Measurements from ENCODE around the gene NFKB1. TPM values are rescaled to one million over a fixed set of nuclear protein-coding genes. Genes with fewer than 3 reads are reported as not detected.

NFKB1 gene
- polyA plus RNA-seq, 1 donor (not counting 4 experiments of a cell fraction or from before 2014, with no cell fraction given): 21.8 TPM

DNA sequence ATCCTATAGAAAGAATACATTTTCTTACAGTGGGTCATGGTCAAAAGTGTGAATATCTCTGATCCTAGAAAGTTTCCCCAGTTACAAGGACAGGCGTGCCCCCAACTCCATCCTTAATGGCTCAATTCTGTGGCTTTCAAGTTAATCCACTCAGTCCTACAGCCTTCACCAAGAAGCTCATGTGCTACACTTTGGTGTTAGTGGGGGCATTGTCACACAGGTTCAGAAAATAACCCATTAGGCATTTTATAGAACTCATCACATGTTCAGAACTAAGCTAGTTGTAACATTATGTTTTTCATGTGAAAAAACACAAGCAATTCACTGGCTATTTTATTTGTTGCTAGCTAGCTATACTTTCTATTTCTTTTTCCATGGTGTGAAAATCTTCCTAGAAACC, 20.4 kb downstream of the NFKB1 start:
- TF ChIP-seq CTCF (optimal IDR thresholded peaks at IDR 0.05 in 1 of 3, IDR thresholded peaks at IDR 0.05 in 1 of 3, conservative IDR thresholded peaks at IDR 0.05 in 1 of 3; ENCODE audit: extremely low read depth in 1 of 3, insufficient read depth in 2 of 3, low read length in 3 of 3) (no peak), EZH2 (IDR thresholded peaks at IDR 0.05; ENCODE audit: low read length) (no peak)
- Histone ChIP-seq H3K9me3 (ENCODE audit: control insufficient read depth, low read depth, low read length) (no peaks in the 10 kb centered on the region), H3K27me3 (ENCODE audit: control insufficient read depth, extremely low read depth, insufficient read depth, low read length) (no peaks in the 10 kb centered on the region), H3K4me1 (ENCODE audit: control insufficient read depth, extremely low read depth, insufficient read depth, low read length) (peaks cover 4% of the 10 kb centered on the region), H2AFZ (ENCODE audit: control insufficient read depth, low read length) (no peak overlapping the region), H3K9ac (ENCODE audit: control insufficient read depth, extremely low read depth, insufficient read depth, low read length) (no peak overlapping the region), H3K36me3 (ENCODE audit: control insufficient read depth in 2 of 2, extremely low read depth in 1 of 2, insufficient read depth in 2 of 2, low read length in 2 of 2) (peaks cover 2 to 3% of the 10 kb centered on the region in 2 experiments), H3K4me2 (ENCODE audit: control insufficient read depth, extremely low read depth, insufficient read depth, low read depth, low read length) (no peak overlapping the region), H3K79me2 (ENCODE audit: control insufficient read depth, insufficient read depth, low read length) (peaks cover 76% of the 10 kb centered on the region), H3K4me3 (ENCODE audit: control insufficient read depth in 2 of 3, extremely low read depth in 1 of 3, insufficient read depth in 2 of 3, low read depth in 1 of 3, low read length in 3 of 3) (no peak overlapping the region), H3K9me1 (ENCODE audit: control insufficient read depth, extremely low read depth, insufficient read depth, low read length) (no peaks in the 10 kb centered on the region), H4K20me1 (ENCODE audit: control insufficient read depth, extremely low read depth, insufficient read depth, low read length) (no peaks in the 10 kb centered on the region), H3K27ac (ENCODE audit: control insufficient read depth, insufficient read depth, low read length) (no peak overlapping the region)
- dilution Hi-C loops (cut with MboI; ENCODE audit: extremely low pct_ligation_motif_present, low sequenced_read_pairs): no loop called here
- no peak for FAIRE-seq
- no peak for DNase-seq (ENCODE audit: low read depth, low spot score)

- FAIRE-seq (peak; percentile 65), DNase-seq (ENCODE audit: low read depth, low spot score) (no peak)
- no peaks in the 10 kb centered on the region for H3K9me1 ChIP-seq (ENCODE audit: control insufficient read depth, extremely low read depth, insufficient read depth, low read length)
- H3K36me3 ChIP-seq (ENCODE audit: control insufficient read depth in 2 of 2, extremely low read depth in 1 of 2, insufficient read depth in 2 of 2, low read length in 2 of 2): peaks cover 2 to 3% of the 10 kb centered on the region in 2 experiments
- dilution Hi-C loops (cut with MboI; ENCODE audit: extremely low pct_ligation_motif_present, low sequenced_read_pairs): no loop called here
- no peaks in the 10 kb centered on the region for H3K27me3 ChIP-seq (ENCODE audit: control insufficient read depth, extremely low read depth, insufficient read depth, low read length)
- no peaks in the 10 kb centered on the region for H4K20me1 ChIP-seq (ENCODE audit: control insufficient read depth, extremely low read depth, insufficient read depth, low read length)
- no peak overlapping the region for H2AFZ ChIP-seq (ENCODE audit: control insufficient read depth, low read length)
- H3K9ac ChIP-seq (ENCODE audit: control insufficient read depth, extremely low read depth, insufficient read depth, low read length): no peak overlapping the region
- no peak overlapping the region for H3K27ac ChIP-seq (ENCODE audit: control insufficient read depth, insufficient read depth, low read length)
- H3K4me1 ChIP-seq (ENCODE audit: control insufficient read depth, extremely low read depth, insufficient read depth, low read length): peaks cover 4% of the 10 kb centered on the region
- peaks cover 72% of the 10 kb centered on the region for H3K79me2 ChIP-seq (ENCODE audit: control insufficient read depth, insufficient read depth, low read length)
- TF ChIP-seq CTCF (optimal IDR thresholded peaks at IDR 0.05 in 1 of 3, IDR thresholded peaks at IDR 0.05 in 1 of 3, conservative IDR thresholded peaks at IDR 0.05 in 1 of 3; ENCODE audit: extremely low read depth in 1 of 3, insufficient read depth in 2 of 3, low read length in 3 of 3) (no peak), EZH2 (IDR thresholded peaks at IDR 0.05; ENCODE audit: low read length) (no peak)
- H3K4me3 ChIP-seq (ENCODE audit: control insufficient read depth in 2 of 3, extremely low read depth in 1 of 3, insufficient read depth in 2 of 3, low read depth in 1 of 3, low read length in 3 of 3): no peak overlapping the region
- no peaks in the 10 kb centered on the region for H3K9me3 ChIP-seq (ENCODE audit: control insufficient read depth, low read depth, low read length)
- no peak overlapping the region for H3K4me2 ChIP-seq (ENCODE audit: control insufficient read depth, extremely low read depth, insufficient read depth, low read depth, low read length)
Measured at GRCh38 chr4:102522031-102522440, 20.9 kb downstream of the NFKB1 start.

Data from keratinocyte (primary cell).